GM21723 (cell line): ENCODE data around the gene GRK4.
A peak's percentile ranks its signal among the peaks of the same experiment; 100 is the strongest.
"Not testable (repeated sequence)": the region's sequence is repeated elsewhere in the genome, so short reads cannot be mapped to it uniquely, and the experiment has no call there.

Experiments used
- ATAC-seq: cut with Tn5 transposase; IDR thresholded peaks from one replicate; pipeline ENCODE4 v1.9.1; 2021; ENCODE audit warnings: mild to moderate bottlenecking, moderate library complexity; ENCODE audit not compliant: unreplicated experiment

The GRK4 gene

DNA sequence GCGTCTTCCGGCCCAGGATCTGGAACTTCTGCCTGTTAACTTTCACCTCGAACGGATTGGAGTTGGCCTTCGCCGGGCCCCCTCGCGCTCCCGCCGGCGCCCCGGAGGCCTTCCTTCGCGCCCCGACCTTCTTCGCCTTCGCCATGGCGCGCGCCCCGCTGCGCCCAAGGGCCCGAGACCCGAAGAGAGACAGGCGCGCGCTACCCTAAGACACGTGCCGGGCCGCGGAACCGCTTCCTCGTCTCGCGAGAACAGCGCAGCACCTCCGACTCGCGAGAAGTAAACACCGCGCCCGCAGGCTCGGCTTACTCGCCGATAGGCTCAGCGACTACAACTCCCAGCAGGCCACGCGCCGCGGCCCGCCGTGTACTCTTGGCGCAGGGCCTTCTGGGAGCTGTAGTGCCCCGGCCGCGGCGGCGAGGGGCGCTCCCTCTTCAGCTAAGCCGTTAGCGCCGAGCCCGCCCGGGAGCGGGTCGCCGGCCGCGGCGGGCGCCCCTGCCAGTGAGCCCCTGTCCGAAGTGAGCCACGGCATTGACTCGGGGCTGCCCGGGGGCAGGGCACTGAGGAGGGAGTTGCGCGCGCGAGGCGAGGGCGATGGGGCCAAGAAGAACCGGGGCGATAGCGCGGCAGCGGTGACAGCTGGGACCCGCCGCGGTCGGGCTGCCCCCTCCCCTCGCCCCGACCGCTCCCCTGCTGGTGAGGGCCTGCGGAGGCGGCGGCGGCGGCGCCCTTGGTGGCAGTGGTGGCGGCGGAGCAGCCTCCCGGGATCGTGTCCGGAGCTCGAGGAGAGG is at the start of gene GRK4, which contains the start of gene NOP14:
Gene GRK4 (plus strand): TSS at position 397 of the 791 bp plus-strand sequence. CDS start 500 bp downstream, outside the sequence.
Gene NOP14 (minus strand): TSS at position 232 of the 791 bp plus-strand sequence. CDS start 87 bp downstream, at position 145.
- peak; percentile 89 for ATAC-seq

DNA sequence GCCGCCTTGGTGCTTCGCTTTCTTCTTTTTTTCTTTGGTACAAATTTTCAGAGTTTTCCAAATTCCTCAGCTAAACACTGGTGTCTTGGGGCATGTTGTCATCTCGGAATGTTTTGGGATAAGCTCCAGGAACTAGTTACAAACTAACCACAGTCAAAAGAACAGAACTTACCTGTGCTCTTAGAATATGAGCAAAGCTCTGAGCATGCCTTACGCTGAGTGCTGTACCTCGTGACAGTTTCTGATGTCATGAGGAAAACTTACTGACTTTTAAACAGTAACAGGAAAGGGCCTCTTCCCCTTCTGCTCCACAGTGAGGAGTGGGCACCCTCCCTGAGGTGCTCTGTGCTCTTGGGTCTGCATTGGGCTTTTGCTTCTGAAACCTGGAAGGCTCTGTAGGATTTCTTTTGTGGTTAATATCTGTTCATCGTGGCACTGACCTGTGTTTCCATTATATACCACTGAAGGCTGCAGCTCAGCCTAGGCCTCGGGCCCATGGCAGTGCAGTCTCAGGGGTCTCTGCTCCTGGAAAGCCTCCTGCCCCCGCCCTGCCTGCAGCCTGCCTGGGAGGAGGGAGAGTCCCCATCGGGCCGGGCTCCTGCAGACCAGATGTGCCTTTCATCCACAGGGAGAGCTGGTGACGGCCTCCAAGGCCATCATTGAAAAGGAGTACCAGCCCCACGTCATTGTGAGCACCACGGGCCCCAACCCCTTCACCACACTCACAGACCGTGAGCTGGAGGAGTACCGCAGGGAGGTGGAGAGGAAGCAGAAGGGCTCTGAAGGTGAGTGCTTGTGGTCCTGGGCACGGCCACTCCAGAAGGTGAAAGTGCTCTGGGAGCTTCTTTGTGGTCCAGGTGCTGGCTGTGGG is 48.9 kb upstream of the GRK4 start:
- peak; percentile 68 for ATAC-seq

DNA sequence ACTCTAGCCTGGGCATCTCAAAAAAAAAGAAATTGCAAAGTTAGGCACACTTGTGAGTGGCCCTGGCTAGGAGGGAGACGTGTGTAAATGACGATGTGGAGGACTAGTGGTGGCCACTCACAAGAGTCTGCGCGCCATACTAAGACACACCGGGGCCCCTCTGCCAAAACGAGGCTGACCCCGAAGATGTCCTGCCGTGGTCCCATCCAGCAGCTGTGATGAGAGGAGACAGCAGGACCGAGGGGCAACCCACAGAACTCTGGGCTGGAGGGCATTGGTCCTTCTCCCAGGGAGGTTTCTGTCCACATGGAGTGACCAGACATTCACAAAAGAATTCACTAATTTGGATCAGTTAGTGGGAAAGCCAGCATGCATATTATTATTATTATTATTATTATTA is 47.6 kb upstream of the GRK4 start:
- ATAC-seq = no peak

DNA sequence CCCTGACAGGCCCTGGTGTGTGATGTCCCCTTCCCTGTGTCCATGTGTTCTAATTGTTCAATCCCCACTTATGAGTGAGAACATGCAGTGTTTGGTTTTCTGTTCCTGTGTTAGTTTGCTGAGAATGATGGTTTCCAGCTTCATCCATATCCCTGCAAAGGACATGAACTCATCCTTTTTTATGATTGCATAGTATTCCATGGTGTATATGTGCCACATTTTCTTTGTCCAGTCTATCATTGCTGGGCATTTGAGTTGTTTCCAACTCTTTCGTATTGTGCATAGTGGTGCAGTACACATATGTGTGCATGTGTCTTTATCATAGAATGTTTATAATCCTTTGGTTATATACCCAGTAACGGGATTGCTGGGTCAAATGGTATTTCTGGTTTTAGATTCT is 46.7 kb upstream of the GRK4 start:
- not testable (repeated sequence) for ATAC-seq

DNA sequence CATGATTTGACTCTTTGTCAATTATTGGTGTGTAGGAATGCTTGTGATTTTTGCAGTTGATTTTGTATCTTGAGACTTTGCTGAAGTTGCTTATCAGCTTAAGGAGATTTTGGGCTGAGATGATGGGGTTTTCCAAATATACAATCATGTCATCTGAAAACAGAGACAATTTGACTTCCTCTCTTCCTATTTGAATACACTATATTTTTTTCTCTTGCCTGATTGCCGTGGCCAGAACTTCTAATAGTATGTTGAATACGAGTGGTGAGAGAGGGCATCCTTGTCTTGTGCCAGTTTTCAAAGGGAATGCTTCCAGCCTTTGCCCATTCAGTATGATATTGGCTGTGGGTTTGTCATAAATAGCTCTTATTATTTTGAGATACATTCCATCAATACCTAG is 45.1 kb upstream of the GRK4 start:
- not testable (repeated sequence) for ATAC-seq

DNA sequence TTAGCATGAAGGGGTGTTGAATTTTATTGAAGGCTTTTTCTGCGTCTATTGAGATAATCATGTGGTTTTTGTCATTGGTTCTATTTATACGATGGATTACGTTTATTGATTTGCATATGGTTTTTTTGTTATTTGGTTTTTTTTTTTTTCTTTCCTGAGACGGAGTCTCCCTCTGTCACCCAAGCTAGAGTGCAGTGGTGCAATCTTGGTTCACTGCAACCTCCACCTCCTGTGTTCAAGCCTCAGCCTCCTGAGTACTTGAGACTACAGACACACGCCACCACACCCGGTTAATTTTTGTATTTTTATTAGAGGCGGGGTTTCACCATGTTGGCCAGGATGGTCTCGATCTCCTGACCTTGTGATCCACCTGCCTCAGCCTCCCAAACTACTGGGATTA is 44.7 kb upstream of the GRK4 start:
- ATAC-seq = not testable (repeated sequence)

DNA sequence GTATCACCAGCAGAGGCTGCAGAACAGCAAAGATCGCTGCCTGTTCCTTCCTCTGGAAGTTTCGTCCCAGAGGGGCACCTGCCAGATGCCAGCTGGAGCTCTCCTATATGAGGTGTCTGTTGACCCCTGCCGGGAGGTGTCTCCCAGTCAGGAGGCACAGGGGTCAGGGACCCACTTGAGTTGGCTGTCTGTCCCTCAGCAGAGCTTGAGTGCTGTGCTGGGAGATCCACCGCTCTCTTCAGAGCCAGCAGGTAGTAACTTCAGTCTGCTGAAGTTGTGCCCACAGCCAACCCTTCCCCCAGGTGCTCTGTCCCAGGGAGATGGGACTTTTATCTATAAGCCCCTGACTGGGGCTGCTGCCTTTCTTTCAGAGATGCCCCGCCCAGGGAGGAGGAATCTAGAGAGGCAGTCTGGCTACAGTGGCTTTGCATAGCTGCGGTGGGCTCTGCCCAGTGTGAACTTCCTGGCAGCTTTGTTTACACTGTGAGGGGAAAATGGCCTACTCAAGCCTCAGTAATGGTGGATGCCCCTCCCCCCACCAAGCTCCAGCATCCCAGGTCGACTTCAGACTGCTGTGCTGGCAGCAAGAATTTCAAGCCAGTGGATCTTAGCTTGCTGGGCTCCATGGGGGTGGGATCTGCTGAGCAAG is 40.8 kb upstream of the GRK4 start:
- not testable (repeated sequence) for ATAC-seq

DNA sequence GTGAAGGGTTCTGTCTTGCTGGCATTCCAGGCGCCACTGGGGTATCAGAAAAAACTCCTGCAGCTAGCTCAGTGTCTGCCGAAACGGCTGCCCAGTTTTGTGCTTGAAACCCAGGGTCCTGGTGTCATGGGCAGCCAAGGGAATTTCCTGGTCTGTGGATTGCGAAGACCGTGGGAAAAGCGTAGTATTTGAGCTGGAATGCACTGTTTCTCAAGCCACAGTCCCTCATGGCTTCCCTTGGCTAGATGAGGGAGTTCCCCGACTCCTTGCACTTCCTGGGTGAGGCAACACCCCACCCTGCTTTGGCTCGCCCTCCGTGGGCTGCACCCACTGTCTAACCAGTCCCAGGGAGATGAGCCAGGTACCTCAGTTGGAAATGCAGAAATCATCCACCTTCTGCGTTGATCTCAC is 40.2 kb upstream of the GRK4 start:
- no peak for ATAC-seq

DNA sequence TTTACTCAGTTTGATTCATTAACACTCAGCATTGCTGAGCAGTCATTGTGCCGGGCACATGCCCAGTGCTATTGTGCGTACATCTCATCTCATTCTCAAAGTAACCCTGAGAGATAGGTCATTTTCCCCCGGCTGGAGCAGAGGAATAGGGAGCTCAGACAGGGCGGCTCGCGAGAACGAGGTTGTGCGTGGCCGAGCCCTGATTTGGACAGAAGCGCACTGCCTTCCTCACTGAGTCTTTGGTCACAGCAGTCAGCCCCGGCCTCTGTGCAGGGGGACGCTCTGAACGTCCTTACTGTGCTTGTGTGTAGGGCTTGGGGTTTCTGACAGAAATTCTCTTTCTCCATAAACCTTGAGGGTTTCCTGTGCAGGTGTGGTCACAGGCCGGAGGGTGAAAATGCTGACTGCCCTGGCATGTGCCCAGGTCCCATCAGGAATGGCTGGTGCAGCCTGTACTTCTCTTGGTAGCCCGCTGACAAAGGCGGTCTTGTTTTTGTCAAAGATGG is 39.6 kb upstream of the GRK4 start:
- no peak for ATAC-seq

DNA sequence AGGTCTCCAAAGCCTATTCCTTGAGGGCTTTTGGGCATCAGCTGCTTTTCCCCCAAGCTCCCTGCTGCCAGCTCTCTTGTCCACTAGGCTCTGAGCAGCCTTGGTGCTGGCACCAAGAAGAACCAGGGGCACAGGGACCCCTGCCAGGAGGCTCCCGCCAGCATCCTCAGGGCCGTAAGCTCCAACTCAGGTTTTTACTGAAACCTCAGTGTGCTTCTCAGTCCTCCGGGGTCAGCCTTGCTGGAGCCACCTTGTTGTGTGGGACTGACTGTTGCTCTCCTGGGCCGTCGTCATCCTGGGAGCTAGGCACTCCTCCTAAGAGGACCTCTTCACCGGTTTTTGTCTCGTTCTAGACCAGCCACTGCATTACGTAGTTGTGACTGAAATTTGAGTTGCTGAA is 39.1 kb upstream of the GRK4 start:
- no peak for ATAC-seq

DNA sequence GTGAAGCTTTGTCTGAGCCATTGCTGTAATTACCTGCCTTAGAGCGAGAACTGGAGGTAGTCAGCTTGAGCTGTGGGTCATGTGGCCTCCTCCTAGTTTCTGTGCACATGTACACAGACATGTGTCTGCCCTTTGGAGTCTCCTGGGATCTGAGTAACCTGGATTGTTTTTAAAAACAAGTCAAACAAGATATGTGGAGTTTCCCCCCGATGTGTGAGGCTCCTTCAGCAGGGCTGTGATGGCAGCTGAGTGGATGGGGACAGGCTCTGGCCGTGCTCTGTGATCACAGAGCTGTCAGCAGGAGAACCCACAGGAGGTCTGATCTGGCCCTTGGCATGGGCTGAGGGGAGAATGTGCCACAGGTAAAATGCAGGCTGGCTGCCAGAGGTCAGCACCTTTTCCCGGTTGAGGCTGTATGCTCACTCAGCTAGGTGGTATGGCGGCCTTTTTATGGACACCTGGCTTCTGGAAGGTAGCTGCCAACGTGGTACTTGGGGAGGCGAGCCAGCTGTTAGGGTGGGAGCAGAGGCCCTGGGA is 38.5 kb upstream of the GRK4 start:
- no peak for ATAC-seq

DNA sequence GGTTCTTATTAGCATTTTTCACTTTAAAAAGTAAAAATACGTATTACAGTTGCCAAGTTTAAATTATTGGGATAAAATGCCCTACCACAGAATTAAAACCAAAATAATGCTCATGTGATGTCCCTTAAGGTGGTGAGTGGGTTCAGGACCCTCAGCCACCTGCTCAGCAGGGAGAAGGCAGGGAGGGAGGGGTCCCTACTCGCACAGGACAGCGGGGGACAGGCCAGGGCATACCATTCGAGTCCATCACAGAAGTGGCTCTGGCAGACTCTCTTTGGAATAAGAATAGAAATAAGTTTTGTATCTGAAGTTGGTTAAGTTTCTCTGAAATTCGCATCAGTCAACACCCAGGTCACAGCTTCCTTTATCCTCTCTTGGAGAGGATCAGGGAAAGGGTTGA is 37.9 kb upstream of the GRK4 start:
- ATAC-seq = no peak

DNA sequence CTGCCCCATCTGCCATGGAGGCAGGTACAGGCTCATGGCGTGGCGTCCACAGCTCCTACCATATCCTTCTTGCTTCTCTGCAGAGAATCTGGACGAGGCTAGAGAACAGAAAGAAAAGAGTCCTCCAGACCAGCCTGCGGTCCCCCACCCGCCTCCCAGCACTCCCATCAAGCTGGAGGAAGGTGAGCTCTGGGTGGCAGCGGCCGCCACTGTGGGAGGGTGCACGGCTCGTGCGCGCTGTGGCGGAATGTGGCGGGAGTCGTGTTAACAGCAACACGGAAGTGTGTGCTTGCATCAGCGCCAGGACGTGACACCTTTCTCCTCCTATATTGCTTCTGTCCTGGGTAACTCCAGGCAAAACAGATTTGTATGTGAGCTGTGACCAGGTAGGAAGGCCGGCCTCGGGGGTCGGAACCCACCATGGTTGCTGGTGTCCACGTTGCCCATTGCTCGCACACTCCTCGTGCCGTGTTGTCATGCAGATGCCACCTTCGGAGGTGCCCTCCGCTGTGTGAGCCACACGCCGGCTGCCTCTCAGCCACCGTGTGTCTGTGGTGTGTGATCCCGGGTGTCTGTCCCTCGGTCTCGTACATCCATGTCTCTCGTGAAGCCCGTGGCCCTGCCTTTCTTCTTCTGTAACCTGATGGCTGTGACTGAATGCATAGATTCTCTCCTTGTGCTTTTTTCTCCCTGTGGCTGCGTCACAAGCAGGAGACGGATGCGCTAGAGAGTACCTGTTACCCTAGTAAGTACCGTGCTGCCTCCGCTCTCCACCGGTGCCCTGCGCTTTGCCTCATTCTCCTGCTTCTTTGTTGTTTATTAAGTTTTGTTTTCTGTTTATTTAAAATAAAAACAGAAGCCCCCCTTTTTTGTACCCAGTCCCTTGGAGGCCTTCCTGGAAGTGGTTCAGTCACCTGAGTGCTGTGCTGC is 37.2 kb upstream of the GRK4 start:
- no peak for ATAC-seq

DNA sequence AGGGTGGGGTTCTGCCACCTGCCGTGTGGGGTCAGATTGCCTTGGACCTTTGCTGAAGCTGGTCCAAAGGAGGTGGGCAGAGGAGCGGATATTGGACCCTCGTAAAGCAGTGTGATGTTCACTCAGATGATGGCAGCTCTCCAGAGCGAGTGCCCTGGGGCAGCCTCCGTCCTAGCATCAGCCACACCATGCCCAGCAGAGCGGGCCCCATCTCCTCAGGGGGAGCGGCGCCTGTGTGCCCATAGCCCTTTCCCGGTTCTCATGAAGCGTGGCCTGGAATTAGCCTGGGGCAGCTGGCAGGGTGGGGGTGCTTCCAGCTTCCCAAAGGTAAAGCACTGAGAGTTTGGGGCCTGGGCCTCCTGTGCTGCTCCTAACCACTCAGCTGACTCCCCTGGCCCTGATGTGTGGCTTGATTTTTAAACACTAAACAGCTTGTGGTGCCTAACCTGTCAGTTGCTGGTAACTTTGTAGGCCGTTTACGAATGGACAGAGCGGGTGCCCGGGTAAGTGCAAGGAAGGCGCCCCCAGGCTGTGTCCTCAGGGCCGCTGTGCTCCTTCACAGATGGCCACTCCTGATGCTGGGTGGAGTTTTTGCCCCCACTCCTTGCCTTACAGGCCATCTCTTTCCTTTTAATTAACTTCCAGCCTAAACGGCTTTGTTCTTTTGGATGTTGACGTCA is 36.2 kb upstream of the GRK4 start:
- ATAC-seq = no peak

DNA sequence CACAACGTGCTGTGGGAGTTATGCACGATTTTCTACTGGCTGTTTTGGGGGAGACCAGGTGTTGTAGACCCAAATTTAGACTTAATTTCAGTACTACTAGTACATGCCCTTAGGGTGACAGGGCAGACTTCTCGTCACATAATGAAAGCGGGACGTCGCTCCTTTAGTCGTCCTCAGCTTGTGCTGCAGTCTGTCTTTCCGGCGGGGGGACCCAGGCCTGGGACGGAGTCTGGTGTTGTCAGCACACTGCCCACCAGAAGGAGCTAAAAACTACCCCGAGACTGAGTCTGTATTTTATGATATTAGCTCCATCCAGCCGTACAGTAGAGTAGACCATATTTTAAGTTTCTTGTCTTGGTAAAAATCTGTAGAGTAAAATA is 35.7 kb upstream of the GRK4 start:
- ATAC-seq = no peak

DNA sequence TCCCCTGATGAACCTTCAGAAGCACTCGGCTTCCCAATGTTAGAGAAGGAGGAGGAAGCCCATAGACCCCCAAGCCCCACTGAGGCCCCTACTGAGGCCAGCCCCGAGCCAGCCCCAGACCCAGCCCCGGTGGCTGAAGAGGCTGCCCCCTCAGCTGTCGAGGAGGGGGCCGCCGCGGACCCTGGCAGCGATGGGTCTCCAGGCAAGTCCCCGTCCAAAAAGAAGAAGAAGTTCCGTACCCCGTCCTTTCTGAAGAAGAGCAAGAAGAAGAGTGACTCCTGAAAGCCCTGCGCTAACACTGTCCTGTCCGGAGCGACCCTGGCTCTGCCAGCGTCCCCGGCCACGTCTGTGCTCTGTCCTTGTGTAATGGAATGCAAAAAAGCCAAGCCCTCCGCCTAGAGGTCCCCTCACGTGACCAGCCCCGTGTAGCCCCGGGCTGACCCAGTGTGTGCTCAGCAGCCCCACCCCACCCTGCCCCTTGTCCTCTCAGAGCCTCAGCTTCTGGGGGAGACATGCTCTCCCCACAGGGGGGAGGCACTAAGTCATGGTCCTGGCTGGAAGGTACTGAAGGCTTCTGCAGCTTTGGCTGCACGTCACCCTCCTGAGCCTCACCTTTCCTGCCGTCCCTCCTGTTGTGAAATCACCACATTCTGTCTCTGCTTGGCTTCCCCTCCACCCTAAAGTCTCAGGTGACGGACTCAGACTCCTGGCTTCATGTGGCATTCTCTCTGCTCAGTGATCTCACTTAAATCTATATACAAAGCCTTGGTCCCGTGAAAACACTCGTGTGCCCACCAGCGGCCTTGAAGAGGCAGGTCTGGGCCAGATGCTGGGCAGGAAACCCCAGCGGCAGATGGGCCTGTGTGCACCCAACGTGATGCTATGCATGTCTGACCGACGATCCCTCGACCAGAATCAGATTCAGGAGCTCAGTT is 34.9 kb upstream of the GRK4 start:
- ATAC-seq = no peak

DNA sequence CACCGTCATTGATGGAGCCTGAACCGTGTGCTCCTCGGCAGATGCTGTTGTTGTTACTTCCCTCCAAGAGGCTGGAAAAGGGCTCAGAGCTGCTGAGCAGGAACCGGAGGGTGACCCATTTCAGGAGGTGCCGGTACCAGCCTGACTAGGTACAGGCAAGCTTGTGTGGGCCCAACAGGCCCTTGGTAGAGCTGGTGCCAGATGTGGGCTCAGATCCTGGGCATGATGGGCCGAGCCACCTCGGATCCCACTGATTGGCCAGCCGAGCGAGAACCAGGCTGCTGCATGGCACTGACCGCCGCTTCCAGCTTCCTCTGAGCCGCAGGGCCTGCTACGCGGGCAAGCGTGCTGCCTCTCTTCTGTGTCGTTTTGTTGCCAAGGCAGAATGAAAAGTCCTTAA is 33.9 kb upstream of the GRK4 start:
- ATAC-seq = no peak

DNA sequence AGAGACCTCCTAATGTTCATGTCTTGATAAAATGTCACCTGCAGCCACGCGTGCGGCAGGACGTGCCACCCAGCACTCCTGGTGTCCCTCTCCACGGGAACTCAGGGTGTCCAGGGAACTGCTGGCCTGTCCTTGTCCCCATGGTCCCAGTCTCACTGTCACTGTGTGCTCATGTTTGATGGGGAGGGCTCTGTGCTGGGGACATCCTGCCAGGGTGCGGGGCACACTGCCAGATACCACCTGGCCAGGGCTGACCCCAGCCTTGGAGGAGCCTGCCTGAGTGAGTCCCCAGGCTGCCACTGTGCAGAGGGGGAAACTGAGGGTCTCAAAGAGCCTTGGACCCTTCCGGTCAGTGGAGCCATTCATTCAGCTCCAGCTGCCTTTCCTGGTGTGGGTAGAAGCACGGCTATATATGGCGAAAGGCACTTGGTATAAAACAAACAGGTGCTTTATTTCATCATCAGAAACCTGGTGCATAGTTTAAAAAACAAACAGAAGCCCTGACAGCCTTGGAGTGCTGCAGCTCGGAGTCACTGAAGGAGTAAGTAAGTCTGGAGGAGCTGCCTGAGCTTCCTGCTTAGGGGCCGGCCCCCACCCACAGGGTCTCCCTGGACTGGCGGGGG is 33.1 kb upstream of the GRK4 start:
- no peak for ATAC-seq
